ENCODE data around the gene ISG20.

ISG20 gene

GRCh38 chr15:88678755-88679154 lies 39.9 kb downstream of the ISG20 start:
- no peak for DNase-seq
- H3K36me3 ChIP-seq: no peaks in the 10 kb centered on the region
- H3K27me3 ChIP-seq (ENCODE audit: insufficient read depth, low read depth, severe bottlenecking): no peaks in the 10 kb centered on the region
- TF ChIP-seq, protein P1, sequence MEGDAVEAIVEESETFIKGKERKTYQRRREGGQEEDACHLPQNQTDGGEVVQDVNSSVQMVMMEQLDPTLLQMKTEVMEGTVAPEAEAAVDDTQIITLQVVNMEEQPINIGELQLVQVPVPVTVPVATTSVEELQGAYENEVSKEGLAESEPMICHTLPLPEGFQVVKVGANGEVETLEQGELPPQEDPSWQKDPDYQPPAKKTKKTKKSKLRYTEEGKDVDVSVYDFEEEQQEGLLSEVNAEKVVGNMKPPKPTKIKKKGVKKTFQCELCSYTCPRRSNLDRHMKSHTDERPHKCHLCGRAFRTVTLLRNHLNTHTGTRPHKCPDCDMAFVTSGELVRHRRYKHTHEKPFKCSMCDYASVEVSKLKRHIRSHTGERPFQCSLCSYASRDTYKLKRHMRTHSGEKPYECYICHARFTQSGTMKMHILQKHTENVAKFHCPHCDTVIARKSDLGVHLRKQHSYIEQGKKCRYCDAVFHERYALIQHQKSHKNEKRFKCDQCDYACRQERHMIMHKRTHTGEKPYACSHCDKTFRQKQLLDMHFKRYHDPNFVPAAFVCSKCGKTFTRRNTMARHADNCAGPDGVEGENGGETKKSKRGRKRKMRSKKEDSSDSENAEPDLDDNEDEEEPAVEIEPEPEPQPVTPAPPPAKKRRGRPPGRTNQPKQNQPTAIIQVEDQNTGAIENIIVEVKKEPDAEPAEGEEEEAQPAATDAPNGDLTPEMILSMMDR (IDR thresholded peaks at IDR 0.05; ENCODE audit: low read depth, low read length): no peak
- no peak overlapping the region for H3K4me3 ChIP-seq (ENCODE audit: low read depth, low read length)
- H3K9me3 ChIP-seq (ENCODE audit: severe bottlenecking): no peaks in the 10 kb centered on the region
- H3K27ac ChIP-seq: no peak overlapping the region

- Histone ChIP-seq H3K36me3 (no peaks in the 10 kb centered on the region), H3K27me3 (ENCODE audit: insufficient read depth, low read depth, severe bottlenecking) (no peaks in the 10 kb centered on the region), H3K4me3 (ENCODE audit: low read depth, low read length) (no peak overlapping the region), H3K27ac (no peak overlapping the region), H3K9me3 (ENCODE audit: severe bottlenecking) (no peaks in the 10 kb centered on the region)
- no peak for DNase-seq
- TF ChIP-seq, protein P1 (IDR thresholded peaks at IDR 0.05; ENCODE audit: low read depth, low read length): no peak
Observed at GRCh38 chr15:88680241-88681001, 41.6 kb downstream of the ISG20 start.

DNA sequence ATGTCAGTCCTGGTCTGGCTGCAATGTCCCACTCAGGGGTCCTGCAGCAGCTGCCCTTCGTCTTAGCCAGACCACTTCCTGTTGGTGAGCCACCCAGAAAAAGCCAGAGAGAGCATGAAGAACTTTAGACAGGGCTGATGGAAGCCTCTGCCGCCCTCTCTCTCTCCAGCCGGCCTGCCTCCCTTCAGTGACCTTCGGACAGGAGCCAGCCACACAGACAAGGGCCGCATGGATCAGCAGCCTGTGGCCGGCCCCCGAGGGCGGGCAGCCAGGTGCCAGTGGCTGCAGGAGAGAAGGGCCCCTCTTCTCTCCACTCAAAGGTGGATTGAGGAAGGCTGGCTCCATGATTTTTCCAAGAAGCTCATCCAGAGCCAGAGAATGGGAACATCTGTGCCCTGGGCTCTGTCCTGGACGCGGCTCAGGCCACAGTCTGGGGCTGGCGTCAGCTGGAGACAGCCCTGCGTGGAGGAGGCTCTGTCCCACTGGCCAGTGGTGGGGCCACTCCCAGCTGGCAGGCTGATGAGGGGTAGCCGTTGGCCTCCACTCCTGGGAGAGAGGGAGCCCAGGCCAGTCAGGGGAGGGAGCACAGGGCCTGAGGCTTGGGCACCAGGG lies 42.9 kb downstream of the ISG20 start:
- no peaks in the 10 kb centered on the region for H3K9me3 ChIP-seq (ENCODE audit: severe bottlenecking)

DNA sequence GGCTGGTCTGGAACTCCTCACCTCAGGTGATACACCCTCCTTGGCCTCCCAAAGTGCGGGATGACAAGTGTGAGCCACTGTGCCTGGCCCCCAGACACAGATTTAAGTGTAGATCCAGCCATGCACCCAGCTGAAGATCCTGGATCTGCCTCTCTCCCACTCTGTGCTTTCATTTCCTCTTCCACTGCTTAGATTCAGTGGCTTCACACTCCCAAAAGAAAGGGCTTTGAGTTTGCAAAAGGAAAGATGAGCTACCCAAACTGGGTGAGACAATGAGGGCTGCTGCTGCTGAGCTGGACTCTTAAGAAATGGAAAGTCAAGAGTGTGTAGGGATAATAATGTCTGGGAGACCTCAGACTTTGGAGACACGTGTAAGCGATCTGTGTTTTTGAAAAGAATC lies 45.5 kb downstream of the ISG20 start:
- no peak overlapping the region for H3K4me3 ChIP-seq (ENCODE audit: low read depth, low read length)
- no peak overlapping the region for H3K27ac ChIP-seq
- H3K9me3 ChIP-seq (ENCODE audit: severe bottlenecking): peaks cover 9% of the 10 kb centered on the region
- TF ChIP-seq, protein P1 (IDR thresholded peaks at IDR 0.05; ENCODE audit: low read depth, low read length): no peak
- DNase-seq: no peak
- no peaks in the 10 kb centered on the region for H3K36me3 ChIP-seq
- no peaks in the 10 kb centered on the region for H3K27me3 ChIP-seq (ENCODE audit: insufficient read depth, low read depth, severe bottlenecking)

More for the DNA sequence above, 42.9 kb downstream of the ISG20 start:
- H3K4me3 ChIP-seq (ENCODE audit: low read depth, low read length): no peak overlapping the region
- H3K27ac ChIP-seq: no peak overlapping the region
- H3K27me3 ChIP-seq (ENCODE audit: insufficient read depth, low read depth, severe bottlenecking): no peaks in the 10 kb centered on the region
- H3K36me3 ChIP-seq: no peaks in the 10 kb centered on the region
- no peak for DNase-seq
- TF ChIP-seq, protein P1 (IDR thresholded peaks at IDR 0.05; ENCODE audit: low read depth, low read length): no peak

DNA sequence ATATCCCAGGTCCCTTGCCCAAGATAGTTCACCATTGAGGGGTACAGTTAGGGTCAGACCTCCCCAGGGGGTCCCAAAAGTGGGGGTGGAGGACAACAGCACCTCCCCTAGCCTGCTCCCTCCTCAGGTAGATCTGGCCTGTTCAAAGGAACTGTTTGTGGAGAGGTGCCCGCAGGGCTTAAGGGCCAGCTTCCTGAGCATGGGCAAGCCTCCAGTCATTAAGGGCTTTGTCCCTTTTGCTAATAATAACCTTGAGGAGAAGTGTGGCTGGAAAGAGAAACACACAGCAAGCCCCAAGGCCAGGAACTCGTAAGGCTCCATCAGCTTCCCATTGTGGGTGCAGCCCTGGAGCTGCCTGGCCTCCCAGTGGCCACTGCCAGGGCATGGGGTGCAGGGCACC lies 47.4 kb downstream of the ISG20 start:
- no peak overlapping the region for H3K27ac ChIP-seq
- H3K36me3 ChIP-seq: no peaks in the 10 kb centered on the region
- H3K4me3 ChIP-seq (ENCODE audit: low read depth, low read length): no peak overlapping the region
- peaks cover 9% of the 10 kb centered on the region for H3K9me3 ChIP-seq (ENCODE audit: severe bottlenecking)
- TF ChIP-seq, protein P1 (IDR thresholded peaks at IDR 0.05; ENCODE audit: low read depth, low read length): no peak
- no peaks in the 10 kb centered on the region for H3K27me3 ChIP-seq (ENCODE audit: insufficient read depth, low read depth, severe bottlenecking)
- DNase-seq: no peak

Data from WERI-Rb-1 (cell line).